Prostate gland (tissue), 2 donors: ENCODE data around the gene CYREN. TPM values are rescaled to one million over a fixed set of nuclear protein-coding genes. Genes with fewer than 3 reads are reported as not detected.
A peak's percentile ranks its signal among the peaks of the same experiment; 100 is the strongest.

Experiments
- DNase-seq: peaks from one replicate; pipeline ENCODE4 v3.0.0-alpha.2; 2019; ENCODE audit warnings: low spot score
- H3K27ac ChIP-seq, 2 donors: fragments of 200-600 bp; sonication (generic); 2 replicates each; pipeline ENCODE4 v1.5.1; 2017 to 2019
- H3K27me3 ChIP-seq: fragments of 200-600 bp; sonication (generic); replicated peaks from 2 replicates; pipeline ENCODE4 v1.5.1; 2019; ENCODE audit not compliant: insufficient read depth
- H3K36me3 ChIP-seq, 2 donors: fragments of 200-600 bp; sonication (generic); 1 replicate in 1 of 2; 2 replicates in 1 of 2; pipeline versions ENCODE4 v1.5.1 to v1.8.1; 2017 to 2019
- H3K4me1 ChIP-seq: fragments of 200-600 bp; sonication (generic); replicated peaks from 2 replicates; pipeline ENCODE4 v1.5.1; 2019
- H3K4me3 ChIP-seq, 2 donors: fragments of 200-600 bp; sonication (generic); 2 replicates each; pipeline ENCODE4 v1.5.1; 2017 to 2019
- H3K9me3 ChIP-seq: fragments of 200-600 bp; sonication (generic); 2 replicates; pipeline ENCODE4 v1.5.1; 2017
- POLR2A ChIP-seq: fragments of 450-650 bp; IDR thresholded peaks from one replicate; pipeline ENCODE4 v1.6.1; 2016; ENCODE audit warnings: antibody characterized with exemption, mild to moderate bottlenecking
- POLR2AphosphoS5 ChIP-seq: sonication (generic); formaldehyde crosslinking; IDR thresholded peaks from one replicate; pipeline ENCODE4 v1.6.1; 2017; ENCODE audit warnings: antibody characterized with exemption
- WGBS: methylation state at CpG from one replicate; pipeline ENCODE4 v1.1.5; 2018; 5-methylcytosine and 5-hydroxymethylcytosine counted together
- intact Hi-C: fragments of 100-400 bp; cut with DNase I; formaldehyde crosslinking; loops from one replicate; pipeline ENCODE4 v1.14.2; 2022
- total RNA-seq, 2 donors: library from RNA; depleted of rRNA; stranded (reverse); fragments of >200 nt; gene quantifications; one replicate each; pipeline ENCODE4 v1.1.0, GENCODE V29; 2016
- TF ChIP-seq, protein P1 (sequence below), 4 experiments: fragments of 200-600 bp in 2 of 4; fragments of 450-650 bp in 2 of 4; sonication (generic) in 2 of 4; IDR thresholded peaks; 1 replicate in 3 of 4; 2 replicates in 1 of 4; pipeline ENCODE4 v1.5.1; 2016 to 2019; ENCODE audit warnings: antibody characterized with exemption in 4 of 4, mild to moderate bottlenecking in 2 of 4, moderate library complexity in 2 of 4

CYREN gene
- total RNA-seq, 2 donors from 2014 or later = 44.5 to 53.6 TPM

DNA sequence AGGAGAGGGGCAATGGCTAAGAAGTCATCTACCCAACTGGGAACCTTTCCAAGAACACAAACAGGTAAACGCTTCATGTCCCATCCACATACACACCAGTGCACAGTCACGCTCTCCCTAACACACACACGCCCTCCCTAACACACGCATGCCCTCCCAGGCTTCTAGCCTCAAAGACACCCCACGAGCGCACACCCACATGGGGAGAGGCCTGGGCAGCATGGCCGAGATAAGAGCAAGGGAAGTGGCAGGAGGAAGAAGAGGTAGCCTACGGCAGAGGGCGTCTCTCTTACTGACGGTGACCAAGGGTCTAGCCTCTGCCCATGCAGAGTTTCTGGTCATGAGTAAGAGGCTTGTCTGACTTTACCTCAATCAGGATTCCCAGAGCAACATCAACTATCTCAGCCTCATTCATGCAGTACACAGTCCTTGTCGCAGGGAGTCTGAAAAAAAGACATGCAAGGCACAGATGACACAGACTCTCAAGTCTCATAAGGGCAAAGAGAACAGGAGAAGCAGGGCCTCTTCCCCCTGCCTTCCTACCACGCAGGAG is 3.1 kb downstream of the CYREN start:
- TF ChIP-seq POLR2A = no peak
- TF ChIP-seq POLR2AphosphoS5 = no peak
- TF ChIP-seq, protein P1, sequence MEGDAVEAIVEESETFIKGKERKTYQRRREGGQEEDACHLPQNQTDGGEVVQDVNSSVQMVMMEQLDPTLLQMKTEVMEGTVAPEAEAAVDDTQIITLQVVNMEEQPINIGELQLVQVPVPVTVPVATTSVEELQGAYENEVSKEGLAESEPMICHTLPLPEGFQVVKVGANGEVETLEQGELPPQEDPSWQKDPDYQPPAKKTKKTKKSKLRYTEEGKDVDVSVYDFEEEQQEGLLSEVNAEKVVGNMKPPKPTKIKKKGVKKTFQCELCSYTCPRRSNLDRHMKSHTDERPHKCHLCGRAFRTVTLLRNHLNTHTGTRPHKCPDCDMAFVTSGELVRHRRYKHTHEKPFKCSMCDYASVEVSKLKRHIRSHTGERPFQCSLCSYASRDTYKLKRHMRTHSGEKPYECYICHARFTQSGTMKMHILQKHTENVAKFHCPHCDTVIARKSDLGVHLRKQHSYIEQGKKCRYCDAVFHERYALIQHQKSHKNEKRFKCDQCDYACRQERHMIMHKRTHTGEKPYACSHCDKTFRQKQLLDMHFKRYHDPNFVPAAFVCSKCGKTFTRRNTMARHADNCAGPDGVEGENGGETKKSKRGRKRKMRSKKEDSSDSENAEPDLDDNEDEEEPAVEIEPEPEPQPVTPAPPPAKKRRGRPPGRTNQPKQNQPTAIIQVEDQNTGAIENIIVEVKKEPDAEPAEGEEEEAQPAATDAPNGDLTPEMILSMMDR (IDR thresholded peaks at IDR 0.05) = no peak
- WGBS = 78% methylated on average over 12 of the region's 12 CpGs
- no peak overlapping the region for H3K4me3 ChIP-seq
- H3K27ac ChIP-seq = peak overlapping the region in 1 of 2 donors; percentile 5
- H3K27me3 ChIP-seq = no peaks in the 10 kb centered on the region
- no peak for DNase-seq
- H3K4me1 ChIP-seq = peaks cover 3% of the 10 kb centered on the region
- intact Hi-C loops = loop anchor here (5.0 kb wide), 1 partner anchor 180 kb away; the partner anchor contains the start of gene AGBL3
- H3K9me3 ChIP-seq = no peaks in the 10 kb centered on the region
- H3K36me3 ChIP-seq = peaks cover 0 to 4% of the 10 kb centered on the region in 2 donors

GRCh38 chr7:135166338-135166990 is 4.0 kb downstream of the CYREN start:
- no peak for DNase-seq
- WGBS = 87% methylated on average over 18 of the region's 18 CpGs
- no peaks in the 10 kb centered on the region for H3K27me3 ChIP-seq
- TF ChIP-seq POLR2A (no peak), POLR2AphosphoS5 (no peak)
- TF ChIP-seq, protein P1 (IDR thresholded peaks at IDR 0.05) = no peak
- H3K4me1 ChIP-seq = peaks cover 3% of the 10 kb centered on the region
- no peak overlapping the region for H3K27ac ChIP-seq
- no peak overlapping the region for H3K4me3 ChIP-seq
- no peaks in the 10 kb centered on the region for H3K9me3 ChIP-seq
- intact Hi-C loops = loop anchor here (5.0 kb wide), 1 partner anchor 179 kb away; the partner anchor contains the start of gene AGBL3
- H3K36me3 ChIP-seq = peaks cover 0 to 4% of the 10 kb centered on the region in 2 donors

DNA sequence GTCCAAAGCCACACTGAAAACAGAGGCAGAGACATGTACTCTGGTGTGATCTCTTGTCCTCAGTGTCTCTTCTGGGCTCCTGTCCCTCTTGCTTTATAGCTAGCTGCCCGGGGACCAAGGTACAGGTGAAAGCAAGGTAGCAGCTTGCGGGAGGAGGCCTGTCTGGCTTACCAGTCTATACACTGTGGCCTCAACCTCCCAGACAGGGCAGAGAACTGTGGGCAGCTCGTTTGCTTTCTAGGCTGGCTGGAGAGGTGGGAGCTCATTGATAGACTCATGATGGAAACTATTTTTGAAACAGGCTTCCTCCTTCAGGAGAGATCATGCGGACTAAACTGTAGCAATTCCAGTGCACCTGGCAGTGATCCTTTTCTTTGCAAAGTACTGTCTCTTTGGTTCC is 4.6 kb downstream of the CYREN start:
- 87% methylated on average over 4 of the region's 4 CpGs for WGBS
- Histone ChIP-seq H3K27ac (no peak overlapping the region), H3K4me1 (peaks cover 3% of the 10 kb centered on the region), H3K27me3 (no peaks in the 10 kb centered on the region), H3K9me3 (no peaks in the 10 kb centered on the region), H3K4me3 (no peak overlapping the region), H3K36me3 (peaks cover 0 to 4% of the 10 kb centered on the region in 2 donors)
- TF ChIP-seq POLR2AphosphoS5 (no peak), POLR2A (no peak)
- TF ChIP-seq, protein P1 (IDR thresholded peaks at IDR 0.05) = no peak
- intact Hi-C loops = loop anchor here (5.0 kb wide), 1 partner anchor 179 kb away; the partner anchor contains the start of gene AGBL3
- no peak for DNase-seq

DNA sequence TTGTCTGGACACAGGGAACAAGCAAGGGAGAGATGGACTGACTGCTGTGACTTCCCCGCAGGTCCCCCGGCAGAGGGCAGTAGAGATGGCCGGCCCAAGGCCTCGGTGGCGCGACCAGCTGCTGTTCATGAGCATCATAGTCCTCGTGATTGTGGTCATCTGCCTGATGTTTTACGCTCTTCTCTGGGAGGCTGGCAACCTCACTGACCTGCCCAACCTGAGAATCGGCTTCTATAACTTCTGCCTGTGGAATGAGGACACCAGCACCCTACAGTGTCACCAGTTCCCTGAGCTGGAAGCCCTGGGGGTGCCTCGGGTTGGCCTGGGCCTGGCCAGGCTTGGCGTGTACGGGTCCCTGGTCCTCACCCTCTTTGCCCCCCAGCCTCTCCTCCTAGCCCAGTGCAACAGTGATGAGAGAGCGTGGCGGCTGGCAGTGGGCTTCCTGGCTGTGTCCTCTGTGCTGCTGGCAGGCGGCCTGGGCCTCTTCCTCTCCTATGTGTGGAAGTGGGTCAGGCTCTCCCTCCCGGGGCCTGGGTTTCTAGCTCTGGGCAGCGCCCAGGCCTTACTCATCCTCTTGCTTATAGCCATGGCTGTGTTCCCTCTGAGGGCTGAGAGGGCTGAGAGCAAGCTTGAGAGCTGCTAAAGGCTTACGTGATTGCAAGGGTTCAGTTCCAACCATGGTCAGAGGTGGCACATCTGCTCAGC is 6.0 kb downstream of the CYREN start:
- 77% methylated on average over 15 of the region's 18 CpGs for WGBS
- intact Hi-C loops = loop anchor here (5.0 kb wide), 1 partner anchor 177 kb away; the partner anchor contains the start of gene AGBL3
- no peak overlapping the region for H3K4me3 ChIP-seq
- H3K9me3 ChIP-seq = no peaks in the 10 kb centered on the region
- no peaks in the 10 kb centered on the region for H3K27me3 ChIP-seq
- H3K36me3 ChIP-seq = peaks cover 0 to 4% of the 10 kb centered on the region in 2 donors
- H3K4me1 ChIP-seq = peaks cover 3% of the 10 kb centered on the region
- TF ChIP-seq POLR2A (no peak), POLR2AphosphoS5 (no peak)
- TF ChIP-seq, protein P1 (IDR thresholded peaks at IDR 0.05) = no peak
- H3K27ac ChIP-seq = no peak overlapping the region
- DNase-seq = no peak
